22Rv1 (cell line): Measurements from ENCODE around the gene CAMK4.

Experiments
- ZFX ChIP-seq: fragments of 450-650 bp; IDR thresholded peaks from 2 replicates; pipeline ENCODE4 v1.6.1; 2017; ENCODE audit warnings: antibody characterized with exemption, borderline replicate concordance
- TF ChIP-seq, protein P1 (sequence below): fragments of 450-650 bp; IDR thresholded peaks from 2 replicates; pipeline ENCODE4 v1.5.1; 2017; ENCODE audit warnings: mild to moderate bottlenecking

- TF ChIP-seq ZFX, result no peak
- TF ChIP-seq, protein P1, sequence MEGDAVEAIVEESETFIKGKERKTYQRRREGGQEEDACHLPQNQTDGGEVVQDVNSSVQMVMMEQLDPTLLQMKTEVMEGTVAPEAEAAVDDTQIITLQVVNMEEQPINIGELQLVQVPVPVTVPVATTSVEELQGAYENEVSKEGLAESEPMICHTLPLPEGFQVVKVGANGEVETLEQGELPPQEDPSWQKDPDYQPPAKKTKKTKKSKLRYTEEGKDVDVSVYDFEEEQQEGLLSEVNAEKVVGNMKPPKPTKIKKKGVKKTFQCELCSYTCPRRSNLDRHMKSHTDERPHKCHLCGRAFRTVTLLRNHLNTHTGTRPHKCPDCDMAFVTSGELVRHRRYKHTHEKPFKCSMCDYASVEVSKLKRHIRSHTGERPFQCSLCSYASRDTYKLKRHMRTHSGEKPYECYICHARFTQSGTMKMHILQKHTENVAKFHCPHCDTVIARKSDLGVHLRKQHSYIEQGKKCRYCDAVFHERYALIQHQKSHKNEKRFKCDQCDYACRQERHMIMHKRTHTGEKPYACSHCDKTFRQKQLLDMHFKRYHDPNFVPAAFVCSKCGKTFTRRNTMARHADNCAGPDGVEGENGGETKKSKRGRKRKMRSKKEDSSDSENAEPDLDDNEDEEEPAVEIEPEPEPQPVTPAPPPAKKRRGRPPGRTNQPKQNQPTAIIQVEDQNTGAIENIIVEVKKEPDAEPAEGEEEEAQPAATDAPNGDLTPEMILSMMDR, result no peak
These were observed 170.4 kb downstream of the CAMK4 start for GRCh38 chr5:111394586-111394985.
